CD4-positive, alpha-beta T cell treated with Interleukin-2 at 100 ng/mL for 4 hours (primary cell): ENCODE results near the gene CNOT10.
A peak's percentile ranks its signal among the peaks of the same experiment; 100 is the strongest.
"Not testable (repeated sequence)": the region's sequence is repeated elsewhere in the genome, so short reads cannot be mapped to it uniquely, and the experiment has no call there.

Experiments
- DNase-seq: peaks from one replicate; pipeline ENCODE4 v3.0.0-alpha.2; 2020; ENCODE audit warnings: low spot score

CNOT10 gene

DNA sequence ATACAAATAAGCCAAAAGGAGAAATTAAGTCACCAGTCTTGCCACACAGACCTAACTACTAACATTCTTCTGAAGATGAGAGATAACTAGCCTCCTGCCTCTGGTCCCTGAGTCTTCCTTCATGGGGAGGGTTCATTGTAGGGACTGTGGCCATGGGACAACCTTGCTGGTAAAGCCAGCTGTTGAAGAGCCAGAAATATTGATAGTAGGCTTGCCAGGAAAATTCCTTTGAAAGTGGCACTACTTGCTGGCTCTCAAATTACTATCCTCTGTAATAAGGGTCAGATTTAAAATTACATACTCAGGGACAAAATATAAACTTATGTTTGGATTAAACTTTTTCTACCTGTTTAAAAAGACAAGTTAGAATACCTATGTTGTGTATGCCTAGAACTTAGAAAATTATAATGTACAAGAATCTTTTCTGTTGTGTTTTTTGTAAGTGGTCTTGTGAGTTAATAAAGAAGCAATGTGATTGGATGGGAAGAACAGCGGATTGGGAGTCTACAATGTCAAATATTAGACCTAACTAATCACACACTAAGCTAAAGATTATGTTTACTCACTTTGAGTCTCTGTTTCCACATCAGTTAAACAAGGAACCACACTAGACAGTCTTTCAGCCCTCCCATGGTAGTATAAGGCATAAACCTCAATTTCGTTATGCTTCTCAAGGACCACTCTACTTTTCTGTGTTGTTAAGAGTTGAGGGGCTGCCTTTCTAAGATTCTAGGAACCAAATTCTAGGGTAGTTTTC lies 72.8 kb downstream of the CNOT10 start:
- DNase-seq = no peak

DNA sequence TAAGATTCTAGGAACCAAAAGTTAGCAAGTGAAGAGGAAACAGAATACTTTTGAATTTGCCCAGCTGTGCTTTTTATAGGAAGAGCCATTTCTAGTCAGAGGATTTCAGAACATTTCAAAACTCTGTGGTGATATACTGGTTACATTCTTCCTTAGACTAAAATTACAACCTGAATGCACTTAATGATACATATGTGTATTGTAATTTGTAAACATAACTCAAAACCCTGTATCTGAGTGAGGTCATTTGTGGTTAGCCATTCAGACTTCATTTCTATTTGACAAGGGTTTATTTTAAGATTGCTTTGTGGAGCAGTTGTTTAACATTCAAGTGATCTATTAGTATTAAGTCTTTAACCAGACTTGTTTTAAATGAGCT lies 73.4 kb downstream of the CNOT10 start:
- no peak for DNase-seq

DNA sequence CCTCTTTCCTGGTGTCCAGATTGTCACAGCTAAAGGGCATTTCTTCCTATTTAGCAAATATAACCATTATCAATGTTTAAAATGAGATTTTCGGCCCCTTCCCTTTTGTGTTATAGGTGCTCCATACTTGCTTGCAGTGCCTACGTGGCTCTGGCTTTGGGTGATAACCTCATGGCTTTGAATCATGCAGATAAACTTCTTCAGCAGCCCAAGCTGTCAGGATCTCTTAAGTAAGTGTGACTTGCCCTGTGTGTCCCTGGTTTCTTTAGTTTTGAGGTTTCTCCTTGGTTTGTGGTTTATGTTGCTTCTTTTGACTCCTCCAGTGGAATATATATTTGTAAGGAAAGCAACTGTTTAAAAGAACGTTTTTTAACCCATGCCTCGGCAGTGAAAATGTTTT lies 74.4 kb downstream of the CNOT10 start:
- DNase-seq = no peak

DNA sequence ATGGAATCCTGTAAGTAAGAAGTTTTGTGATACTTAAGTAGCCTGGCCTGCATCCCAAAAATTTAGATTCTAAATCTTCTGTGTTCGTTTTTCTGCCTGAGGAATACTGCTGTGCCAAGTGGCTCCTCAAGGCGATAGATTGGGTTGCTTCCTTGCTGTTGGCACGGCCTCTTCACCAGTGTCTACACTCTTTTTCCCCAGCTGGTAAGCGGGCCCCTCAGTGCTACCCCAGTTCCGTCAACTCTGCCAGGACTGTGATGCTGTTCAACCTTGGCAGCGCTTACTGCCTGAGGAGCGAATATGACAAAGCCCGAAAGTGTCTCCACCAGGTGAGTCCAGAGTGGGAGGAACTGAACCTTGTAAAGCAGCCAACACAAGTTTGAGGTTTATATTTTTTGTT lies 79.5 kb downstream of the CNOT10 start:
- DNase-seq = no peak

DNA sequence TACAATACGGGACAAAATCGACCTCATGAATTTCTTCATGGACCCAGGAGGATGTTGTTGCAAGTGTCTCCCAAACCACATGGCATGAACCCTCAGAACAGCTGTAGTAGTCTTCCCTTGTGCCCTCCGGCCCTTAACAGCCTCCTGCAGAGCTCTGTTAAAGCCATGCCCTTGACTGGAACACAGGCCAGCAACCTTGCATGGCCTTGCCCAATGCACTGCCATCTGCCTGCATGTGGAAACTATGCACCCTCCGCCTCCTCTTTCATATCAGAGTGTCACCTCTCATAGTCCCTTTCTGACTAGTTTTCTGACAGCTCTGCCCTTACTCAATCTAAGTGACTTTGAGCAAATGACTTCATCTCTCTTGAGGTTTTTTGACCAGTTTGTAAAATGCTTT lies 93.4 kb downstream of the CNOT10 start:
- DNase-seq = no peak

DNA sequence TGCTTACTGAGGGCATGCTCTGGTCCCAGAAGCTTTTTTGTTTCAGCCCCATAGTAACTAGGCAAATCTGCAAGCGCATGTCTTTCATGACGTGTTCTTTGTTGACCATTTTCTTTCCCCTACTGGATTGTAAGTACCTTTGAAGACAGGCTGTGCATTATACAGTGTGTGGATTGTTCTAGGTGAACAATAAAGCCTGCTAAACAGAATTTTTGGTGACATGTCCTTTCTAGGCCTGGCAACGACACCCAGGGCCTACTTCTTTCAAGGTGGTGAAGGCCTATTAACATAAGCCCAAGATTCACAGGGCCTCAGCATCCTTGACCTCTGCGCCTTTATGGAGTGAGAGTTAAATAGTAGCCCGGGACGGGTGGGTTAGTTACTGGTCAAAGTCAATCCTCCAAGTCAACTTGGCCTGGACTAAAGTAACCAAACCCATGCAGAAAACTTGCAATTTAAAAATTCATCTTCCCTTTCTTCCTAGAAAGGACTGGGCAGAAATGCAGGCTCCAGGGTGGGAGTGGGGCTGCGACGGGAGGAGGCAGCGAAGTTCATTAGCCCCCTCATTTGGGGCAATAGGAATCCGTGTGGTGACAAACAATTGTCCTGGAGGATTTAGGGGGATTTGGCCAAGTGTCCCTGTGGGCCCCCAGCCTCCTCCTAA lies 95.2 kb downstream of the CNOT10 start:
- no peak for DNase-seq

DNA sequence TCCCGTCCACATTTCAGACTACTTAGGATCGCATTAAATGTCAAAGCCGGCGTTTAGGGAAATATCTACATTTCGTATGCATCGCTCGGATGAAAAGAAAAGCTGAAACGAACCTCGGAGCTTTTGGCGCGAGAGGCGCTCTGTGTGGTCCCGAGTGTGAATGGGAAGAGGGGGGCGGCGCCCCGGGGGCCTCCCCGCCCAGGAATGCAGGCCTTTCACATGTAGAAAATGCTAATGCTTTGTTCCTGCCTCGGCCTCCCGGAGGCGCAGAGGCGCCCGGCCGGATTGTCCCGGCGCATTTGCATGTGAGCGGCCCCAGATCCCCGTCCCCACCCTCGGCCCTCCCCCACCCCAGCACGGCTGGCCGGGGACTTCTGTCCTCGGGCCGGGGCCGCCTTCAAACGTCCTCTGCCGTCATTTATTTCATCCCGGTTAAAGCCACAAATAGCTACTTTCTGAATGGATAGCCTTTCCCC lies 95.8 kb downstream of the CNOT10 start:
- DNase-seq = no peak

DNA sequence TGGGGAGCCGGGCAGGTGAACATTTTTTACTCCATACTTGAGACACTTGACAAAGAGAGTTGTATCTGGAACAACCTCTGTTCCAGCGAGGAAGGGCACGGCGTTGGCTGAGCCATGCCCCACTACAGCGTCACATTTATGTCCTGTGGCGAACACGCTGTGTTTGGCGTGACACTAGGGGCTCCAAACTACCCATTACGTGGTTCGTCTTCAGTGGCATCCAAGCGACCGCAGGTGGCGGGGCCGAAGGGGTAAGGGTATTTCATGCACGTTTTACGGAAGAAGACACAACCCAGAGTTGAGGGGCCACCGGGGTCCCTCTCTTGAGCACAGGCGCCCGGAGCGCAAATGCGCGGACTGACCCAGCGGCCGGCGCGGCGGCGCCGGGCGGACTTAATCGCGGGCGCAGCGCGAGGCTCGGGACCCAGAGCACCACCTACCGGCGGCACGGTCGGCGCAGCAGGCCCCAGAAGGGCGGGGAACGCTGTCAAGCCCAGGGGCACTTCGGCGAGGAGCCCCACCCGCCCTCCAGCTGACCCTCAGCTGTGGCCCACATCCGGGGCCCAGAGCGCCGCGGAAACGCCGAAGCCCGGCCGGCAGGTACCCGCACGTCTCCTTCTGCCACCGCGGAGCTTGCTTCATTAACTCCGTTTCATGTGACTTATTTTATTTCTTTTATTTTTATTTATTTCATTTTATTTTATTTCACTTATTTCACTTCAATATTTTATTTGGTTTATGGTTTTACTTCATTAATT lies 96.4 kb downstream of the CNOT10 start:
- DNase-seq = peak; percentile 57

DNA sequence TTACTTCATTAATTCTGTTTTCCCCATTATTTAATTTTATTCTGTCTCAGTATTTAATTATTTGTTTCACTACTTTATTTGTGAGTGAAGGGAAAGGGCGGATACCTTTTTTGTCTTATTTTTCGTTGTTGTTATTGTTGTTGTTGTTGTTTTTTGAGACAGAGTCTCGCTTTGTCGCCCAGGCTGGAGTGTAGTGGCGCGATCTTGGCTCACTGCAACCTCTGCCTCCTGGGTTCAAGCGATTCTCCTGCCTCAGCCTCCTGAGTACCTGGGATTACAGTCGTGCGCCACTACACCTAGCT lies 96.9 kb downstream of the CNOT10 start:
- not testable (repeated sequence) for DNase-seq

DNA sequence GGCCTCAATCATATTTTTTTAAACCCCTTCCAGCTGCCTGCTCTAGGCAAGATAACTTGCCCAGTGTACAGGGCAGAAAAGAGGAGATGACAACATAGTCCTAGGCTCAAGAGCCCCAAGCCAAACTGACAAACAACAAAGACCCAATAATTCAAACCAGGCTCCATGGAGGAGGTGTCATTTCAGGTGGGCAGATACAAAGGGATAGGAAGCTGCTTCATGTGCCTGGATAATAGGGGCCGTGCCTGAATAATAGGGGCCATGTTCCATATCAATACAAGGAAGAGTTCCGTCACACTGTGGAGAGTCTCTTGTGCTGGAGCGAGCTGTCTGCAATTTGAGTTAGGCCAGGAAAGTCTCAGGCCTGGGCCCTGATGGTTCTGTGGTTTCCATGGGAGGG lies 97.4 kb downstream of the CNOT10 start:
- DNase-seq = no peak

DNA sequence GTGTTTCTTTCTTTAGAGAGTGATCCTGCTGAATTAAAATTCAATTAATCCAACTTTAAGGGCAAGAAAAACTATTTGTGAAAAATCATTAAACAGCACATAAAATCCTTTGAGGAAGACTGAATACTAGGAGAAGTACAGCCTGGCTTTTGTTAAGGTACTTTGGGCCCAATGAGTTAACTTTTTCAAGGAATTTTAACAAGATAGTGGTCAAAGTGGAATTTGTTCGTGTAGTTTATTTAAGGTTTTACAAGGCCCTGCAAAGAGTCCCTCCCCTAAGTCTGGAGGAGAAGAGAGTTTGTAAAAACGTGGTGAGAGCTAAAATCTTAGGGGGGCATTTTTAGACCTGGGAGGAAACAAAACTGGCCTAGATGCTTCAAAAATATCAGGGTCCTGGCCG lies 106.8 kb downstream of the CNOT10 start:
- no peak for DNase-seq

DNA sequence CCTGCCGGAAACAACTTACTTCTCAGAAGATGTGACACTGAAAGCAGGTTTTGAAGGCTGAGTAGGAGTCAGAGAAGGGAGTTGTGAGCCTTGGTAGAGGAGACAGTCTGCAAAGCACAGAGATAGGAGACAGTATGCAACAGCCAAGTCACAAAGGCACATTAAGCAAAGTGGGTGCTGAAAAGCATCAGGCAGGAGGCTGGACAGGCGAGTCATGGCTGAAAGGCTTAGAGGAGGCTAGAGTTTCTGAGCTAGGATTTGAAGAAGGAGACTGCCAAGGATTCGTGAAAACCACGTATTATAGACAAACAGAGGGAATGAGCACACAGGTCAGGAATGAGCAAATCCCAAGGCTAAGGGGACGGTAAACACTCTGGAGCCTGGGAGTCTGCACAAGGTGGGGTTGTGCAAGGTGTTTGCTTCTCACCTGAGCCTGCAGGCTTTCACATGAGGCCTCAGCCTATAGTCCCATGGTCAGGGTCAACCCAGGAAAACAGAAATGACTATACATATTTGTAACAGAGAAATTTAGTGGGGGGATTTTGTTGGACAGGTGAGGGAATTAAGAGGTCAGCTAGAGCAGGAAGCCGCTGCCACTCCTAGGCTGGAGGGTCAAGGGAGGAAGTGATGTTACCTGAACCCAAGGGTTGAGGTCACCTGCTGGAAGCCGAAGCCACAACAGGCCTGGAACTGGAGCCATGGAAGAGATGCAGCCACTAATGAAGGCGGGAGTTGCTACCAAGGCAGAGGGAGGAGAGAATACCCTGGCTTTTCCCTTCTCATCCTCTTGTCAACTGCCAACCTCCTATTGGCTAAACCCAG lies 109.7 kb downstream of the CNOT10 start:
- DNase-seq = no peak

DNA sequence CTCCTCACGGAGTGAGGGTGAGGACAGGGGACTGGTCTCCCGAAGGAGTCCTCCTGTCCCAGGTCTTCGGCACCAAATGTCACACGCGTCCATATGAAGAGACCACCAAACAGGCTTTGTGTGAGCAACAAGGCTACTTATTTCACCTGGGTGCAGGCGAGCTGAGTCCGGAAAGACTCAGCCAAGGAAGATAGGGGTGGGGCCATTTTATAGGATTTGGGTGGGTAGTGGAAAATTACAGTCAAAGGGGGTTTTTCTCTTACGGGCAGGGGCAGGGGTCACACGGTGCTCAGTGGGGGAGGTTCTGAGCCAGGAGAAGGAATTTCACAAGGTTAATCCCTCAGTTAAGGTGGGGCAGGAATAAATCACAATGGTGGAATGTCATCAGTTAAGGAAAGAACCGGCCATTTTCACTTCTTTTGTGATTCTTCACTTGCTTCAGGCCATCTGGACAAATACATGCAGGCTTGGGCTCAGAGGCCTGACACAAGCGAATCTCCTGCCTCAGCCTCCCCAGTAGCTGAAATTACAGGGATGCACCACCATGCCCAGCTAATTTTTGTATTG lies 111.5 kb downstream of the CNOT10 start:
- DNase-seq = not testable (repeated sequence)

DNA sequence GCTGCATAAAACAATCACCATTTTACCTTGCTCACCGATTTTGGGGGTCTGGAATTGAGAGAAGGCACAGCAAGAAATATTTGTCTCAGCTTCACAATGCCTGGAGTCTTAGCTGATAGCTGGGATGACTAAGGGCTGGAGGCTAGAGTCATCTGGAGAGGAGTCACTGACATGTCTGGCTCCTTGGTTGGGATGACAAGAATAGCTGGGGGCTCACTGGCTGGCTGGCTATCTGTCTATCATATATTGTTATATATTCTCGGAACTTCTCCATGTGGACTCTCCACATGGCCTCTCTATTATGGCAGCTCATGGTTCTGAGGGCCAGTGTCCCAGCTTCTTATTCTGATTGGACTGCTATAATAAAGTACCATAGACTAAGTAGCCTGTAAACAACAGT lies 112.8 kb downstream of the CNOT10 start:
- DNase-seq = no peak

DNA sequence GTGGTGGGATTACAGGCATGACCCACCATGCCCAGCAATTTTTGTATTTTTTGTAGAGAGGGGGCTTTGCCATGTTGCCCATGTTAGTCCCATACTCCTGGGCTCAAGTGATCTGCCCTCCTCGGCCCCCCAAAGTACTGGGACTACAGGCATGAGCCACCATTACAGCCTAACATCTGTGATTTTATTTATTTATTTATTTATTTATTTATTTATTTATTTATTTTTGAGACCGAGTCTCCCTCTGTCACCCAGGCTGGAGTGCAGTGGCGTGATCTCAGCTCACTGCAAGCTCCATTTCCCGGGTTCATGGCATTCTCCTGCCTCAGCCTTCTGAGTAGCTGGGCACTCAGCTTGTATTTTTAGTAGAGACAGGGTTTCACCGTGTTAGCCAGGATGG lies 116.5 kb downstream of the CNOT10 start:
- not testable (repeated sequence) for DNase-seq

DNA sequence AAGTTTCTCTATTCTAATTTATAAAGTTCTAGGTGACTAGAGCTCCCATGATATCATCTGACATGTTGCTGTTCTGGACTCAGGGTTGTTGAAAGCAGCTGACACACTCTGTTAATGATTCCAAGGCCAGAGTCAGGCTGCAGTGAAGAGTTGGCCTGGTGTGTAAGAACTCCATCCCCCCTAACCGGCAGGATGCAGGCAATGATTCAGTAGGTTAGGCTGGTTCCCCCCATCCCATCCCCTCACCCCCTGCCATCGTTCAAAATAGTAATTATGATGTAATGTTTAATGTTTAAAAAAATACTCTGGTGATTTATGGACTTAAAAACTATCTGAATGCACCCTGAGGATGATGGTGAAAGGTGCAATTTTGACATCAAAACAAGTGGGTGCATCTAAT lies 128.2 kb downstream of the CNOT10 start:
- DNase-seq = no peak

DNA sequence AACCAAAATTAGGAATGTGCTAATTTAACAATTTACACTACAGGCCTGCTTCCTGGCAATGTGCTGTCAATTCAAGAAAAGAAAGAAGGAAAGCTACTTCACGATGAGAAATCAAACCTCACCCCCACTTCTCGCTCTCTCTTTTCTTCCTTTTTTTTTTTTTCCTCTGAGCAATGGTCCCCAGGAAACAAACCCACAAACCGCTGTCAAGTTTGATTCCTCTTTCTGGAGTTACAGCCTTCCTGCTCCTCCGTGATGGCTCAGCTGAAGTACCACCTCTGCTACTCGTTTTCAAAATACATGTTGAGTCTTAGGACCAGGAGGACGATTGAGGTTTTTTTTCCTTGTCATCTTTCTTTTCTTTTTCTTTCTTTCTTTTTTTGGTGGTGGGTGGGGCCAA lies 129.4 kb downstream of the CNOT10 start:
- no peak for DNase-seq

DNA sequence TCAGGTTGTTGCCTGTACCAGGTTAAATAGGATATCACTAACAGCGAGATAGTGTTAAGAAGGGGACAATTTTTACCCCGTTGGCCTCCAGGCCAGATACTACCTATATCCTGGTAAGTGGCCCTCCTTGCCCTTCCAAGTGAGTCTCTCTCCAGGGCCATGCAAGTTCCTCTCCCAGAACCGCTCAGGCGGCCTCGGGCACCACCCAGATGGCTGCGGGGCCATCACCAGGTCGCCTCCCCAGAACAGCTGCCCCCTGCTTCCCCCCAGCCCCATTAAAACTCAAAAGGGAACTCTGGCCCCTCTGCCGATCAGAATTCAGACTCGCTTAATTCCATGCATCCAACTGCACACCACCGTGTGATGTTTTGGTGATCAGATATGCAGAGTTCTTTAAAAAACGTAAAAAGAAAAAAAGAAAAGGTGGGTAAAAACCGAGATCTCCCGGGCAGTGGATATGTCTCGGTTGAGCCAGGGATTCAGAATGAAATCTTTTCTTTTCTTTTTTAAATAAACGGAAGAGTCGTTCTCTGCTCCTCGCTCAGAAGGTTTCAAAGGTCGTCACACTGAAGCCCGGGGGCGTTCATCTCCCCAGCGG lies 131.0 kb downstream of the CNOT10 start:
- DNase-seq = no peak

DNA sequence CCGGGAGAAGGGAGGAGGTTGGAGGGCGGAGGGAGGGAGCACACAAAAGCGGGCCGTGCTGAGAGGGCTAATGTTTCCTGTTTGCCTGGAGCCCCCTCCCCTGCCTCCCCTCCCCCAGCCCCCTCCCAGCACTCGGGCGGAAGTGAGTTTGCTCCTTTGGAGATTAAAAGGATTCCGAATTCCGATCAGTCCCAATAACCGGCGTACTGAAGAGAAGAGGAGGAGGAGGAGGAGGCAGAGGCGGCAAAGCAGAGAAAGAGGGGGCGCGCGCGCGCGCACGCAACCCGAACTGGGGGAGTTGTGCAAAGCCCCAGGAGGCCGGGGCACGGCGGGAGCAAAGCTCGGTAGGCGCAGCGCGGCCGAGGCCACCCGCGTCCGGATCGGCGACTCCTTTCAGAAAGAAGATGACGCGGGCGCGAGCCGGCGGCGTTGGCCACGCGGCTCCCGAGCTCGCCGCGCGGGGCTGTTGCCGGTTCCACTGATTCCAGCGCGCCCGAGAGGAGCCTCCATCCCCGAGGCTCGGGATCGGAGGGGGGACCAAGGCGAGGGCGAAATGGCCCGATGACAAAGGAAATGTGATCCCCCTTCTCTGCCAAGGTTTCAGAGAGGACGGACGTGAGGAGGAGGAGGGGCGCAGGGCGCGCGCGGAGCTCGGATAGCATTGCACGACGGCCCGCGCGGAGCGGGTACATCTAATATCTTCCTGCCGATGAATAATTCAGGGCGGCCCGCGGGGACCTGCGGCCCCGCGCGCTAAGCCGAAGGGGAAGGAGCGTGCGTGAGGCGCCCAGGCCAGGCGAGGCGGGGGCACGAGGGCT lies 131.7 kb downstream of the CNOT10 start:
- no peak for DNase-seq

DNA sequence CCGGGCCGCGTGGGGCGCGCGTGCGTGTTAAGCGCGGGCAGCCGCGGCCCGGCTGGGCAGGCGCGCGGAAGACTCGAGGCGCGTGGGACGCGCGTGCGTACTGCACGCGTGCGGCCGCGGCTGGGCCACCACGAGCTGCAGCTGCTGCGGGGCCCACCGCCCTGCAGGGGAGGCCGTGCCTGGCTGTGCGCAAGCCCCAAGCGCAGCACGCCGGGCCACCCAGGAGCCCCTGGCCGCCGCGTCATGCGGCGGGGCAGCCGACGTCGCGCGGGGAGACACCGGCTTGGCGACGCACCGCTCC lies 132.2 kb downstream of the CNOT10 start:
- no peak for DNase-seq
